SK-N-MC (cell line): ENCODE results near the gene TRPC4AP.

Source experiments
- EZH2 ChIP-seq: fragments of 200-600 bp; sonication (generic); IDR thresholded peaks from one replicate; pipeline ENCODE4 v1.6.1; 2017; ENCODE audit warnings: antibody characterized with exemption
- FOXP2 ChIP-seq: optimal IDR thresholded peaks from 2 replicates; pipeline ENCODE3; 2011; ENCODE audit warnings: mild to moderate bottlenecking, moderate library complexity; ENCODE audit not compliant: insufficient read depth; ENCODE audit errors: extremely low read length, control extremely low read depth
- POLR2AphosphoS5 ChIP-seq: IDR thresholded peaks from 2 replicates; pipeline ENCODE4 v1.6.1; 2012; ENCODE audit warnings: mild to moderate bottlenecking, low read depth, low read length, borderline replicate concordance

DNA sequence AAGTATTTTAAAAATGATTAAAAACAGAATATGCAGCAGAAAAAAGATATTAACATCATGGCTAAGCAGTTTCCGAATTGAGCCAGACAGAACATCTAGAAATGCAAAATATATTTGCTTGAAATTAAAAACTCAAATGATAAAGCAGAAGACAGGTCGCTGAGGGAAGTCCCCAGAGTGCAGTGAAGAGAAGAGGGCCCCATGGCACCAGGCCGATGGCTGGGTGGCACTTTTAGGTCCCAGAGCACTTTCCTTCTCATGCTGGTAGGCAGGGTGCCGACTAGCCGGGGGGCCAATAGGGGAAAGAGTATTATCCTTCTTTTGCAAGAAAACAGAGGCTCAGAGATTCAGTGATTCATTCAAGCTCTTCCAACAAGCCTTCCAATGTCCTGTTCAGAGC is 78.1 kb downstream of the TRPC4AP start:
- TF ChIP-seq POLR2AphosphoS5 (no peak), EZH2 (no peak), FOXP2 (no peak)
